NT2/D1 (cell line): ENCODE measurements around the gene SRPK1.

Experiments used
- SUZ12 ChIP-seq: IDR thresholded peaks from 2 replicates; pipeline ENCODE4 v1.6.1; 2011; ENCODE audit not compliant: insufficient read length, insufficient read depth; ENCODE audit errors: extremely low read depth
- YY1 ChIP-seq: IDR thresholded peaks from 2 replicates; pipeline ENCODE4 v1.6.1; 2011; ENCODE audit not compliant: insufficient read length, insufficient read depth
- ZNF274 ChIP-seq: IDR thresholded peaks from 2 replicates; pipeline ENCODE4 v1.6.1; 2011; ENCODE audit warnings: mild to moderate bottlenecking, low read depth, low read length

DNA sequence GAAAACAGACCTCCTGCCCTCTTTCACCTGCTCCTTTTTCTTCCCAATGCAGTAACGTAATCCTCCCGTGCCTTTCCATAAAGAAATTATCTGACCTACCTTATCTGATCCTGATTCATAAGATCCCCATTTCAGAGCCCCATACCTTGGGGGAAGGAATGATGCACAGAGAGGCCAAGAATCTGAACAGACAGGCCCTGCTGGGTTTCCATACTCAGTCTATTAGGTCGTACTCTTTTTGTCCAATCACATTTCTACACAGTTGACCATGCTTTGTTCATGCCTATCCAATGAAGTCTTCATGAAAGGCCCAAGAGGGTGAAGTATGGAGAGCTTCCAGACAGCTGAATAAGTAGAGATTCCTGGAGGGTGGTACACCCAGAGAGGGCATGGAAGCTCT is 25.3 kb downstream of the SRPK1 start:
- TF ChIP-seq ZNF274 (no peak), YY1 (no peak), SUZ12 (no peak)
